ENCODE results near the gene RASGEF1C. TPM values are rescaled to one million over a fixed set of nuclear protein-coding genes. Genes with fewer than 3 reads are reported as not detected.

The RASGEF1C gene
- total RNA-seq, 2 experiments from 2014 or later, result not detected

DNA sequence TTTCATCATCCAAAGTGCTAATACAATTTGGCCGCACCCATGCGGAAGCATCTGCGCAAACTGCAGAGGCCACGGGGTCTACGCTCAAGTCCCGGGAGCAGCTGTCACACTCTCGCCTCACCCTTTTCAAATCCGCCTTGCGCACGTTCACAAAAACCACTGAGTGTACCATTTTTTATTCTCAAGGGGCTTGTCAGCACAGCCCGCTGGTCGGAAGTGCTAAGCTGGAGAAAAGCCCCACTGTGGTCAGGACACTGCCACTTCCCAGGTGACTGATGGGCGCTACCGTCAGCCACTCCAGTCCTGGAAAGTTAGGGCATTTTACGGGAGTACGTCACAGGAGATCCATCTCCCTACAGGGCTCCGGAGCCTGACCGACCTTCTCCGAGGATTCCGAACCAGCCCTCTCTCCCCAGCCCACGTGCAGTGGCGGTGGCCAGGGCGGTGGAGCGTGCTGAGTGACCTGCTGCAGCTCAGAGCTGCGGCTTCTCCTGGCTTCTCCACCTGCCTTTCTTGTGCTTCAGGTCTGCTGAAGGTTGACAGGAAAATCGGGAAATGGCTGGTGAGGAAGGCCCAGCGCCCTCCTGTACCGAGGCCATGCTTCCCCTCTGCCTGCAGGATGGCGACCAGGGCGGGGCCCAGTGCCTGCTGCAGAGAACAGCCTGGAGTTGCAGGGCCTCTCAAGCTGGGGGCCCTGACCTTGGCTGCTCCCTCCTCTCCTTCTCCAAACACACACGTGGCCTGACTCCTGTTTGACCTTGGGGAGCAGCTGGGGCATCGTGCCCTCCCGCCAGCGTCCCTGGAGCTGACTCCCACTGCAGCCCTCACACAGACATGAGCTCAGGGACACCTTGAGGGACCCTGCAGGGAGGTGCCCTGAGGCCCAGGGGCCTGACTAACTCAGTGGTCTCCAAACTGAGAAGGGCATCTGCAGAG, 14.3 kb downstream of the RASGEF1C start:
- CTCF ChIA-PET (ENCODE audit: unreplicated experiment), result interaction anchor here (0.6 kb wide), 1 partner anchor 121 kb away, joined by 3 read pairs; no protein-coding TSS in a partner anchor
- POLR2A ChIA-PET, result no interaction called here

DNA sequence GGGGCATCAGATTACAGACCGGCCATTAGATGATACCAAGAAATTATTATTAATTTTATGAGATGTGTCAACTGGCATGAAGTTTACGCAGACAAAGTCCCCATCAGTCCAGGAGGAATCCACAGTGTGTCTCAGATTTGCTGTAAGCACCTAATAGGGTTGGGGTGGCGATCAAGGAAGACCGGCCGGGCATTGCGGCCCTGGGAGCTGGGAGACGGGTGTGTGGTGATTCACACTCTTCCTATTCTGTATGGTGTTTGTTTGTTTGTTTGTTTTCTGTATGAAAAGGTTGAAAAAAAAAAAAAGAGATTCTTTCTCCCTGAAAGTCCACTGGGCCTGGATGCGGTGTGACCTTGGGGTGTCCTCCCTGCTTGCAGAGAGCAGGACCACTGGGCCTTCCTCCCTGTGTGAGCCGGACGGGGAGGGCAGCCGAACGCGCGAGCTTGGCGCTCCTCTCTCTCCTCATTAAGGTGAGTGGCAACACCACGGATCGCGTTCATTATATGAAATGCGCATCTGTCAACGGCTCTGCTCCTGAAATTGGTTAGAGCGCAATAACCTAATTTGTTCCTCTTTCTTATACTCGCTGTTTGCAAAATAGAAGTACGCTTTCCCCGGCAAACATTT, 15.1 kb downstream of the RASGEF1C start:
- no peaks in the 10 kb centered on the region for H3K36me3 ChIP-seq (ENCODE audit: insufficient read depth, low read length)
- H3K79me2 ChIP-seq (ENCODE audit: insufficient read depth, low read depth, low read length), result no peaks in the 10 kb centered on the region
- ChIA-PET POLR2A (no interaction called here), CTCF (ENCODE audit: unreplicated experiment) (no interaction called here)
- no peaks in the 10 kb centered on the region for H4K20me1 ChIP-seq (ENCODE audit: insufficient read depth, low read length)
- DNase-seq (ENCODE audit: low spot score), result no peak
- no peaks in the 10 kb centered on the region for H3K9me2 ChIP-seq (ENCODE audit: insufficient read depth, low read length)
- no peak overlapping the region for H3K4me2 ChIP-seq (ENCODE audit: low read length)
- TF ChIP-seq, protein P1, sequence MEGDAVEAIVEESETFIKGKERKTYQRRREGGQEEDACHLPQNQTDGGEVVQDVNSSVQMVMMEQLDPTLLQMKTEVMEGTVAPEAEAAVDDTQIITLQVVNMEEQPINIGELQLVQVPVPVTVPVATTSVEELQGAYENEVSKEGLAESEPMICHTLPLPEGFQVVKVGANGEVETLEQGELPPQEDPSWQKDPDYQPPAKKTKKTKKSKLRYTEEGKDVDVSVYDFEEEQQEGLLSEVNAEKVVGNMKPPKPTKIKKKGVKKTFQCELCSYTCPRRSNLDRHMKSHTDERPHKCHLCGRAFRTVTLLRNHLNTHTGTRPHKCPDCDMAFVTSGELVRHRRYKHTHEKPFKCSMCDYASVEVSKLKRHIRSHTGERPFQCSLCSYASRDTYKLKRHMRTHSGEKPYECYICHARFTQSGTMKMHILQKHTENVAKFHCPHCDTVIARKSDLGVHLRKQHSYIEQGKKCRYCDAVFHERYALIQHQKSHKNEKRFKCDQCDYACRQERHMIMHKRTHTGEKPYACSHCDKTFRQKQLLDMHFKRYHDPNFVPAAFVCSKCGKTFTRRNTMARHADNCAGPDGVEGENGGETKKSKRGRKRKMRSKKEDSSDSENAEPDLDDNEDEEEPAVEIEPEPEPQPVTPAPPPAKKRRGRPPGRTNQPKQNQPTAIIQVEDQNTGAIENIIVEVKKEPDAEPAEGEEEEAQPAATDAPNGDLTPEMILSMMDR (conservative IDR thresholded peaks at IDR 0.05; ENCODE audit: low read length), result no peak
- TF ChIP-seq EZH2phosphoT487 (IDR thresholded peaks at IDR 0.05; ENCODE audit: borderline replicate concordance, low read depth, low read length), result no peak
- no peaks in the 10 kb centered on the region for H3K9me3 ChIP-seq (ENCODE audit: low read length)
- H2AFZ ChIP-seq (ENCODE audit: low read length), result no peak overlapping the region
- intact Hi-C loops (cut with micrococcal nuclease; ENCODE audit: unreplicated experiment), result no loop called here
- no TSS peak for BruUV-seq (replicated peaks)
- no peaks in the 10 kb centered on the region for H3K4me1 ChIP-seq (ENCODE audit: insufficient read depth, low read length, poor library complexity, severe bottlenecking)
- no peak overlapping the region for H3K4me3 ChIP-seq (ENCODE audit: low read depth, low read length, poor library complexity, severe bottlenecking)
- H3K27ac ChIP-seq (ENCODE audit: low read depth, low read length, poor library complexity, severe bottlenecking), result no peak overlapping the region

More for the DNA sequence above, 14.3 kb downstream of the RASGEF1C start:
- Histone ChIP-seq H3K36me3 (ENCODE audit: insufficient read depth, low read length) (no peaks in the 10 kb centered on the region), H4K20me1 (ENCODE audit: insufficient read depth, low read length) (no peaks in the 10 kb centered on the region), H3K4me3 (ENCODE audit: low read depth, low read length, poor library complexity, severe bottlenecking) (no peak overlapping the region), H3K27ac (ENCODE audit: low read depth, low read length, poor library complexity, severe bottlenecking) (no peak overlapping the region), H3K4me1 (ENCODE audit: insufficient read depth, low read length, poor library complexity, severe bottlenecking) (no peaks in the 10 kb centered on the region), H3K9me3 (ENCODE audit: low read length) (no peaks in the 10 kb centered on the region), H3K79me2 (ENCODE audit: insufficient read depth, low read depth, low read length) (no peaks in the 10 kb centered on the region), H2AFZ (ENCODE audit: low read length) (no peak overlapping the region), H3K9me2 (ENCODE audit: insufficient read depth, low read length) (no peaks in the 10 kb centered on the region), H3K4me2 (ENCODE audit: low read length) (no peak overlapping the region)
- no TSS peak for BruUV-seq (replicated peaks)
- DNase-seq (ENCODE audit: low spot score), result no peak
- intact Hi-C loops (cut with micrococcal nuclease; ENCODE audit: unreplicated experiment), result no loop called here
- no peak for TF ChIP-seq EZH2phosphoT487 (IDR thresholded peaks at IDR 0.05; ENCODE audit: borderline replicate concordance, low read depth, low read length)
- TF ChIP-seq, protein P1 (conservative IDR thresholded peaks at IDR 0.05; ENCODE audit: low read length), result no peak

DNA sequence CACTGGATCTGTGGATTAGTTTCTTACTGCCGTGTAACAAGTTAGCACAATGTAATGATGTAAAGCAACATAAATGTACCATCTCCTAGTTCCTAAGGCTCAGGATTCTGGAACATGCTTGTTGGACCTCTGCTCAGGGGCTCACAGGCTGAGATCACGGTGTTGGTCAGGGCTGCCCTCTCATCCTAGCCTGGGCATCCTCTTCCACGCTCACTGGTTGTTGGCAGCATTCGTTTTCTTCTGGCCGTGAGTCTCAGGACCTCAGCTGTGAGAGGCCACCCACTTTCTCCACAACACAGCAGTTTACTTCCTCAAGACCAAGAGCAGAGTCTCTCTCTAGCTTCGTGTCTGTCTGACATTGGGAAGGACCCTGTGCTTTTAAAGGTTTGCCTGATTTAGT, 17.3 kb downstream of the RASGEF1C start:
- TF ChIP-seq, protein P1 (conservative IDR thresholded peaks at IDR 0.05; ENCODE audit: low read length), result no peak
- TF ChIP-seq EZH2phosphoT487 (IDR thresholded peaks at IDR 0.05; ENCODE audit: borderline replicate concordance, low read depth, low read length), result no peak
- Histone ChIP-seq H3K79me2 (ENCODE audit: insufficient read depth, low read depth, low read length) (no peaks in the 10 kb centered on the region), H3K27ac (ENCODE audit: low read depth, low read length, poor library complexity, severe bottlenecking) (no peak overlapping the region), H2AFZ (ENCODE audit: low read length) (no peak overlapping the region), H3K4me3 (ENCODE audit: low read depth, low read length, poor library complexity, severe bottlenecking) (no peak overlapping the region), H3K9me2 (ENCODE audit: insufficient read depth, low read length) (no peaks in the 10 kb centered on the region), H3K4me1 (ENCODE audit: insufficient read depth, low read length, poor library complexity, severe bottlenecking) (no peaks in the 10 kb centered on the region), H3K36me3 (ENCODE audit: insufficient read depth, low read length) (no peaks in the 10 kb centered on the region), H4K20me1 (ENCODE audit: insufficient read depth, low read length) (no peaks in the 10 kb centered on the region), H3K9me3 (ENCODE audit: low read length) (no peaks in the 10 kb centered on the region), H3K4me2 (ENCODE audit: low read length) (no peak overlapping the region)
- intact Hi-C loops (cut with micrococcal nuclease; ENCODE audit: unreplicated experiment), result no loop called here
- CTCF ChIA-PET (ENCODE audit: unreplicated experiment), result no interaction called here
- BruUV-seq (replicated peaks), result no TSS peak
- POLR2A ChIA-PET, result no interaction called here
- no peak for DNase-seq (ENCODE audit: low spot score)
